IMR-90 (cell line): ENCODE results near the gene NREP. TPM values are rescaled to one million over a fixed set of nuclear protein-coding genes. Genes with fewer than 3 reads are reported as not detected.

Source experiments
- ATAC-seq: fragments of 200-7000 bp; cut with Tn5 transposase; 2 replicates; pipeline ENCODE4 v1.9.1; 2020; ENCODE audit warnings: low read depth, mild to moderate bottlenecking, moderate library complexity
- BruUV-seq: library from RNA; stranded (reverse); fragments of 400-500 nt; replicated peaks from 2 replicates; lab custom pipeline; 2021; lab: Mats Ljungman, UMichigan
- CTCF ChIA-PET: fragments of 300-600 bp; formaldehyde crosslinking; extraction: SDS; loops from one replicate; lab custom pipeline; 2021; ENCODE audit warnings: antibody characterized with exemption; lab: Yijun Ruan, JAX
- POLR2A ChIA-PET: fragments of 300-600 bp; sonication (Branson Sonifier 250); formaldehyde crosslinking; loops from one replicate; lab custom pipeline; 2022; ENCODE audit warnings: antibody characterized with exemption; ENCODE audit not compliant: unreplicated experiment; lab: Charles Lee
- DNase-seq: peaks from one replicate; pipeline ENCODE4 v3.0.0; 2013
- H2AFZ ChIP-seq: replicated peaks from 2 replicates; pipeline ENCODE3; 2013; ENCODE audit warnings: low read length, mild to moderate bottlenecking; ENCODE audit not compliant: poor library complexity
- H2AK5ac ChIP-seq: 2 replicates; pipeline ENCODE4 v1.6.1; 2013; ENCODE audit warnings: low read depth, low read length, inconsistent platforms
- H2AK9ac ChIP-seq: replicated peaks from 2 replicates; pipeline ENCODE3; 2013; ENCODE audit warnings: mild to moderate bottlenecking, low read depth, low read length, moderate library complexity; ENCODE audit not compliant: poor library complexity
- H2BK120ac ChIP-seq: 2 replicates; pipeline ENCODE4 v1.6.1; 2013; ENCODE audit warnings: low read depth, low read length, inconsistent platforms
- H2BK15ac ChIP-seq: 3 replicates; pipeline ENCODE4 v1.6.1; 2013; ENCODE audit warnings: low read depth, low read length, inconsistent platforms
- H2BK20ac ChIP-seq: 2 replicates; pipeline ENCODE4 v1.6.1; 2013; ENCODE audit warnings: low read depth, mild to moderate bottlenecking, inconsistent platforms, low read length, moderate library complexity
- H2BK5ac ChIP-seq: 2 replicates; pipeline ENCODE4 v1.6.1; 2013; ENCODE audit warnings: mild to moderate bottlenecking, low read depth, low read length, inconsistent platforms; ENCODE audit not compliant: poor library complexity, severe bottlenecking
- H3K14ac ChIP-seq: replicated peaks from 2 replicates; pipeline ENCODE4 v1.6.1; 2013; ENCODE audit warnings: low read depth, low read length, inconsistent platforms
- H3K18ac ChIP-seq: 2 replicates; pipeline ENCODE4 v1.6.1; 2013; ENCODE audit warnings: low read depth, low read length, control low read depth
- H3K23ac ChIP-seq: 2 replicates; pipeline ENCODE4 v1.6.1; 2013; ENCODE audit warnings: low read depth, low read length, inconsistent platforms
- H3K27ac ChIP-seq: 2 replicates; pipeline ENCODE4 v1.5.1; 2013; ENCODE audit warnings: mild to moderate bottlenecking, control low read depth, low read length; ENCODE audit not compliant: insufficient read depth
- H3K27me3 ChIP-seq: 2 replicates; pipeline ENCODE4 v1.6.1; 2013; ENCODE audit warnings: low read length; ENCODE audit not compliant: control insufficient read depth, insufficient read depth
- H3K36me3 ChIP-seq: 2 replicates; pipeline ENCODE4 v1.6.1; 2013; ENCODE audit warnings: low read length, mixed read lengths; ENCODE audit not compliant: control insufficient read depth, insufficient read depth
- H3K4ac ChIP-seq: 2 replicates; pipeline ENCODE4 v1.6.1; 2013; ENCODE audit warnings: low read depth, low read length, inconsistent platforms
- H3K4me1 ChIP-seq: 2 replicates; pipeline ENCODE4 v1.6.1; 2013; ENCODE audit warnings: low read length, mixed read lengths; ENCODE audit not compliant: control insufficient read depth, insufficient read depth
- H3K4me2 ChIP-seq: 2 replicates; pipeline ENCODE4 v1.6.1; 2013; ENCODE audit warnings: low read depth, mild to moderate bottlenecking, control low read depth, low read length, moderate library complexity
- H3K4me3 ChIP-seq: 2 replicates; pipeline ENCODE4 v1.5.1; 2013; ENCODE audit warnings: low read depth, mild to moderate bottlenecking, control low read depth, low read length, moderate library complexity; ENCODE audit not compliant: insufficient read depth
- H3K56ac ChIP-seq: 2 replicates; pipeline ENCODE4 v1.6.1; 2013; ENCODE audit warnings: low read length, inconsistent platforms; ENCODE audit not compliant: insufficient read depth; ENCODE audit errors: extremely low read depth
- H3K79me1 ChIP-seq, 2 experiments: 2 replicates each; pipeline ENCODE4 v1.6.1; 2013; ENCODE audit warnings: low read length in 2 of 2, inconsistent platforms in 1 of 2, low read depth in 1 of 2
- H3K9ac ChIP-seq: 2 replicates; pipeline ENCODE4 v1.6.1; 2013; ENCODE audit warnings: low read depth, low read length, control low read depth
- H3K9me1 ChIP-seq: 2 replicates; pipeline ENCODE4 v1.6.1; 2013; ENCODE audit warnings: low read length, inconsistent platforms; ENCODE audit not compliant: insufficient read depth
- H3K9me3 ChIP-seq: 2 replicates; pipeline ENCODE4 v1.6.1; 2013; ENCODE audit warnings: low read length; ENCODE audit not compliant: control insufficient read depth, insufficient read depth
- H4K20me1 ChIP-seq: 2 replicates; pipeline ENCODE4 v1.6.1; 2013; ENCODE audit warnings: low read length, inconsistent platforms; ENCODE audit not compliant: insufficient read depth
- H4K5ac ChIP-seq: 2 replicates; pipeline ENCODE4 v1.6.1; 2013; ENCODE audit warnings: mild to moderate bottlenecking, low read depth, low read length, control low read depth
- H4K8ac ChIP-seq, 2 experiments: 2 replicates each; pipeline ENCODE4 v1.6.1; 2013; ENCODE audit warnings: low read depth in 2 of 2, low read length in 2 of 2, control low read depth in 1 of 2, inconsistent platforms in 1 of 2
- H4K91ac ChIP-seq: 2 replicates; pipeline ENCODE4 v1.6.1; 2013; ENCODE audit warnings: low read depth, low read length, inconsistent platforms; ENCODE audit not compliant: insufficient read depth
- BHLHE40 ChIP-seq: fragments of 150-350 bp; IDR thresholded peaks from 2 replicates; pipeline ENCODE4 v1.6.1; 2016; ENCODE audit warnings: mild to moderate bottlenecking, low read depth, low read length
- MAFK ChIP-seq: IDR thresholded peaks from 2 replicates; pipeline ENCODE4 v1.6.1; 2012; ENCODE audit warnings: low read depth, low read length, improper control_type of control experiment
- RFX5 ChIP-seq: IDR thresholded peaks from 2 replicates; pipeline ENCODE4 v1.8.0; 2012; ENCODE audit warnings: low read depth, mild to moderate bottlenecking, low read length, moderate library complexity
- WGBS, 2 experiments: methylation state at CpG; one replicate each; pipeline versions ENCODE4 v1.1.5 to v1.1.7; 2013; ENCODE audit warnings: missing lambda C conversion rate in 2 of 2; ENCODE audit not compliant: insufficient read length in 1 of 2; ENCODE audit errors: extremely low coverage in 2 of 2; 5-methylcytosine and 5-hydroxymethylcytosine counted together
- dilution Hi-C: fragments of 300-500 bp; cut with HindIII; formaldehyde crosslinking; loops from one replicate; pipeline ENCODE4 v1.14.3; 2018; ENCODE audit warnings: low sequenced_read_pairs; ENCODE audit not compliant: unreplicated experiment
- in situ Hi-C: fragments of 300-500 bp; cut with MboI; formaldehyde crosslinking; loops from 3 replicates; pipeline ENCODE4 v1.14.3; 2019; ENCODE audit warnings: low sequenced_read_pairs, inconsistent platforms, mixed read lengths
- intact Hi-C: fragments of 100-400 bp; cut with micrococcal nuclease; formaldehyde crosslinking; loops from 2 replicates; pipeline ENCODE4 v1.10.0; 2022
- polyA plus RNA-seq, 3 experiments: library from polyadenylated mRNA; depleted of rRNA; stranded (reverse); fragments of >200 nt; gene quantifications; 2 replicates each; pipeline ENCODE4 v1.2.3, GENCODE V29; 2012; ENCODE audit warnings: low replicate concordance in 1 of 3
- total RNA-seq: library from RNA; depleted of rRNA; stranded (reverse); fragments of >200 nt; gene quantifications from 2 replicates; pipeline ENCODE4 v1.2.3, GENCODE V29; 2012

NREP gene
- total and polyA plus RNA-seq, 2 of the 4 experiments (the other 2 are of a cell fraction), result 178 to 277 TPM

GRCh38 chr5:111762895-111763294 lies 5.9 kb upstream of the NREP start:
- H4K91ac ChIP-seq, result 0 out of 2 replicates have a peak overlapping the region, but pooled peaks have one; percentile 5
- H3K4me3 ChIP-seq, result no peak overlapping the region
- H2AK9ac ChIP-seq, result no peak overlapping the region
- 0 out of 2 replicates have a peak overlapping the region, but pooled peaks have one; percentile 27 for H3K14ac ChIP-seq
- H3K56ac ChIP-seq, result no peak overlapping the region; the same call in 1 of the 2 replicates
- peak overlapping the region; percentile 62; the same call in 1 of the 2 replicates for H2BK20ac ChIP-seq
- peak; percentile 87 for DNase-seq
- intact Hi-C loops (no loop called here), dilution Hi-C loops (no loop called here), in situ Hi-C loops (loop anchor here (10.0 kb wide), 1 partner anchor 382 kb away; no protein-coding TSS in a partner anchor)
- H4K5ac ChIP-seq, result no peak overlapping the region
- peaks cover 8% of the 10 kb centered on the region for H3K4me1 ChIP-seq
- no peaks in the 10 kb centered on the region for H4K20me1 ChIP-seq
- no CpG with 5 or more reads among the region's 6 CpGs for WGBS, 2 experiments
- H3K27ac ChIP-seq, result no peak overlapping the region; the same call in 1 of the 2 replicates
- no peaks in the 10 kb centered on the region for H3K27me3 ChIP-seq
- H2BK15ac ChIP-seq, result peak overlapping the region; percentile 8; the same call in 1 of the 3 replicates
- peak overlapping the region; percentile 20 for H2BK5ac ChIP-seq
- ChIA-PET POLR2A (no interaction called here), CTCF (no interaction called here)
- H3K36me3 ChIP-seq, result no peaks in the 10 kb centered on the region
- no peak overlapping the region for H2AK5ac ChIP-seq
- peak overlapping the region; percentile 1; the same call in 1 of the 2 replicates for H3K18ac ChIP-seq
- peak overlapping the region; percentile 35; the same call in 1 of the 2 replicates for H2BK120ac ChIP-seq
- H3K79me1 ChIP-seq, result no peaks in the 10 kb centered on the region
- H2AFZ ChIP-seq, result peak overlapping the region; percentile 16
- H3K4ac ChIP-seq, result no peak overlapping the region
- H3K23ac ChIP-seq, result no peak overlapping the region
- peak overlapping the region in 1 of 2 experiments; percentile 22; a peak in 1 of 4 replicates for H4K8ac ChIP-seq
- peak; percentile 12; the same call in 1 of the 2 replicates for ATAC-seq
- no peak for TF ChIP-seq MAFK
- no peak for TF ChIP-seq BHLHE40
- TF ChIP-seq RFX5, result no peak
- no peaks in the 10 kb centered on the region for H3K9me3 ChIP-seq
- H3K9ac ChIP-seq, result 0 out of 2 replicates have a peak overlapping the region, but pooled peaks have one; percentile 10
- peak overlapping the region; percentile 70; the same call in 1 of the 2 replicates for H3K4me2 ChIP-seq
- H3K9me1 ChIP-seq, result no peaks in the 10 kb centered on the region; the same call in 1 of the 2 replicates
- BruUV-seq, result no TSS peak
